HL-60 (cell line): ENCODE data around the gene PSRC1.

Experiments used
- DNase-seq, 2 experiments: peaks; one replicate each; pipeline ENCODE4 v3.0.0-alpha.2; 2010 to 2020; ENCODE audit warnings: low read depth in 1 of 2, low spot score in 1 of 2
- H3K27ac ChIP-seq: fragments of 250-450 bp; sonication (Bioruptor Pico); replicated peaks from 2 replicates; pipeline ENCODE4 v1.5.1; 2020; ENCODE audit warnings: mild to moderate bottlenecking, moderate library complexity
- H3K27me3 ChIP-seq: fragments of 250-450 bp; sonication (Bioruptor Pico); 2 replicates; pipeline ENCODE4 v1.5.1; 2021; ENCODE audit warnings: mild to moderate bottlenecking, moderate library complexity; ENCODE audit not compliant: insufficient read depth, poor library complexity, severe bottlenecking
- H3K4me3 ChIP-seq: replicated peaks from 2 replicates; pipeline ENCODE4 v1.5.1; 2011; ENCODE audit warnings: mild to moderate bottlenecking, control low read depth, low read length; ENCODE audit not compliant: insufficient read depth
- CTCF ChIP-seq: IDR thresholded peaks from one replicate; pipeline ENCODE4 v1.5.1; 2011; ENCODE audit warnings: low read length, control low read depth, inconsistent platforms; ENCODE audit not compliant: insufficient read depth
- GABPA ChIP-seq: IDR thresholded peaks from 2 replicates; pipeline ENCODE4 v1.6.1; 2012; ENCODE audit warnings: low read depth
- POLR2AphosphoS5 ChIP-seq: IDR thresholded peaks from 2 replicates; pipeline ENCODE4 v1.6.1; 2012; ENCODE audit warnings: low read depth
- REST ChIP-seq: IDR thresholded peaks from 2 replicates; pipeline ENCODE4 v1.6.1; 2012; ENCODE audit warnings: low read depth; ENCODE audit not compliant: insufficient replicate concordance
- SPI1 ChIP-seq: IDR thresholded peaks from 2 replicates; pipeline ENCODE4 v1.6.1; 2012; ENCODE audit warnings: low read depth, mild to moderate bottlenecking, borderline replicate concordance

PSRC1 gene

GRCh38 chr1:109248797-109249629 lies 33.9 kb downstream of the PSRC1 start, which contains the start of gene CELSR2:
Gene CELSR2 (plus strand): TSS chr1:109249539. CDS start chr1:109250080, 541 bp downstream.
- H3K4me3 ChIP-seq = peak within 1 kb of the TSS; percentile 36
- H3K27ac ChIP-seq = no peak within 1 kb of the TSS
- no peak for TF ChIP-seq GABPA
- H3K27me3 ChIP-seq = peaks cover 18% of the 10 kb centered on the region
- peak; percentile 25 to 44 for DNase-seq

GRCh38 chr1:109248444-109248796 lies 34.5 kb downstream of the PSRC1 start:
- peaks cover 18% of the 10 kb centered on the region for H3K27me3 ChIP-seq
- no peak for DNase-seq
- H3K4me3 ChIP-seq = no peak overlapping the region
- H3K27ac ChIP-seq = no peak overlapping the region
- TF ChIP-seq SPI1 (no peak), CTCF (no peak), POLR2AphosphoS5 (no peak), REST (no peak), GABPA (no peak)

- H3K27ac ChIP-seq = no peak overlapping the region
- TF ChIP-seq CTCF = no peak
- DNase-seq = no peak
- no peak overlapping the region for H3K4me3 ChIP-seq
- peaks cover 18% of the 10 kb centered on the region for H3K27me3 ChIP-seq
Measured at GRCh38 chr1:109247401-109248365, 35.3 kb downstream of the PSRC1 start.

GRCh38 chr1:109246141-109246551 lies 36.8 kb downstream of the PSRC1 start:
- no peak for DNase-seq

More at GRCh38 chr1:109246141-109246551, 36.8 kb downstream of the PSRC1 start:
- TF ChIP-seq REST = no peak
- TF ChIP-seq SPI1 = no peak
- TF ChIP-seq GABPA = no peak
- TF ChIP-seq POLR2AphosphoS5 = no peak
- no peak for TF ChIP-seq CTCF
- H3K27me3 ChIP-seq = peaks cover 7% of the 10 kb centered on the region
- H3K27ac ChIP-seq = no peak overlapping the region
- no peak overlapping the region for H3K4me3 ChIP-seq
